G401 (cell line): ENCODE results near the gene UST. TPM values are rescaled to one million over a fixed set of nuclear protein-coding genes. Genes with fewer than 3 reads are reported as not detected.
A peak's percentile ranks its signal among the peaks of the same experiment; 100 is the strongest.
"Not testable (repeated sequence)": the region's sequence is repeated elsewhere in the genome, so short reads cannot be mapped to it uniquely, and the experiment has no call there.

Experiments used
- DNase-seq: peaks from one replicate; pipeline ENCODE4 v3.0.0-alpha.2; 2015; ENCODE audit warnings: low spot score
- in situ Hi-C: cut with HindIII; loops from 2 replicates; pipeline ENCODE4 v1.10.0; 2016; ENCODE audit warnings: low sequenced_read_pairs, mixed read lengths
- total RNA-seq: library from RNA; depleted of rRNA; stranded (reverse); fragments of >200 nt; shearing (Covaris generic); gene quantifications from 2 replicates; pipeline ENCODE4 v1.2.3, GENCODE V29; 2014

UST gene
- total RNA-seq, 1 experiment from 2014 or later, result not detected

DNA sequence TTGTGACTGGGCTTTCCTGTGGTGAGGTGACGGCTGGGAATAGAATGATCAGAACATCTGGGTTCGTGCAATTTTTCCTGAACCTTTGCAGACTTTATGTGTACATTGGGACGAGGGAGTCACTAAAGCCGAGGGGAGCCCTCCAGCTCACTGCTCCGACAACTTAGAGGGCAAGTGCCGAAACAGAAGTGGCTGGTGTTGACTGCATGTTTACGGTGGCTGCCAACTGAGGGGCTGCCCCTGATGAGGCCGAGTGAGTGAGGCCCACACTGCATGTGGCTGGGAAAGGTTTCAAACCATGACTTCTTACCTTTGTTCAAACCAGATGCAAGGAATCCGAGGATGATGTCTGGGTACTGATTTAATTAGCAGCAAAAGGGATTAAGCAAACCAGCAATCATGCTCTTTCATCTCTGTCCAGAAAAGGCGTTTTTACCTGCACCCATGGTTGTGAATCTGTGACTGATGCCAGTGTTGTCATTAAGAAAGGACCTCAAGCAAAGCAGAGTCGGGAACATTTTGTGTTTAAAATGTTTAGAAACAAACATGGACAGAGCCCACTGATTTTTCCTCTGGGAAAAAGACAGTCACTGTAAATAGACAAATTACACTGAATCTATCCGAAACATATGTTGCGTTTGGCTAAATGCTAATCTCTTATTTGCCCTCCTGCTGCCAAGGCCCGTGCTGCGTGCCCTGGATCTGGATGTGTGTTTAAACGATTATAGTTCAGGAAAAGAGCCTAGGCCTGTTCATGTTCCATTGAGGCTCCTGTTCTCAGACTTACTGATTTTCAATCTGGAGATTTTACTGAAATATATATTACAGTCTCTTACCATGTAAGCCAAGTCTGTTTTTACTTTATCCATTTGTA, 105.1 kb downstream of the UST start:
- DNase-seq, result peak; percentile 69

DNA sequence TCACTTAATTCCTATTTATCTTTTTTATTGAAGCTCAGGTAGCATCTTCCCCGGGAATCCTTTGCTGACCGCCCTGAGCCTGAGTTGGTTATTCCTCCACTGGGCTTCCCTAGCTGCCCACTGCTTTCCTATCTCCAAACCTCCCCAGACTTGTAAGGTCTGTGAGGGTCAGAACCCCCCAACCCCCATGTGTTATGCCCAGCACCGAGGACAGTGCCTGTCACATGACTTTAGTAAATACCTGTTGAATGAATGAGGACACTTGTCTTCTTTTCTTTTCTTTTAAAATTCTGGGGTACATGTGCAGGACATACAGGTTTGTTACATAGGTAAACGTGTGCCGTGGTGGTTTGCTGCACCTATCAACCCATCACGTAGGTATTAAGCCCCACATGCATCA, 105.9 kb downstream of the UST start:
- no peak for DNase-seq
- in situ Hi-C loops, result no loop called here

More for the DNA sequence above, 105.1 kb downstream of the UST start:
- in situ Hi-C loops, result no loop called here

DNA sequence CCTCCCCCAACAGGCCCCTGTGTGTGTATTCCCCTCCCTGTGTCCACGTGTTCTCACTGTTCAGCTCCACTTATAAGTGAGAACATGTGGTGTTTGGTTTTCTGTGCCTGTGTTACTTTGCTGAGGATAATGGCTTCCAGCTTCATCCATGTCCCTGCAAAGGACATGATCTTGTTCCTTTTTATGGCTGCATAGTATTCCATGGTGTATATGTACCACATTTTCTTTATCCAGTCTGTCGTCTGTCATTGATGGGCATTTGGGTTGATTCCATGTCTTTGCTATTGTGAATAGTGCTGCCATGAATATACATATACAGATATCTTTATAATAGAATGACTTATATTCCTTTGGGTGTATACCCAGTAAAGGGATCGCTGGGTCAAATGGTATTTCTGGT, 106.3 kb downstream of the UST start:
- DNase-seq, in situ Hi-C loops: not testable (repeated sequence)

DNA sequence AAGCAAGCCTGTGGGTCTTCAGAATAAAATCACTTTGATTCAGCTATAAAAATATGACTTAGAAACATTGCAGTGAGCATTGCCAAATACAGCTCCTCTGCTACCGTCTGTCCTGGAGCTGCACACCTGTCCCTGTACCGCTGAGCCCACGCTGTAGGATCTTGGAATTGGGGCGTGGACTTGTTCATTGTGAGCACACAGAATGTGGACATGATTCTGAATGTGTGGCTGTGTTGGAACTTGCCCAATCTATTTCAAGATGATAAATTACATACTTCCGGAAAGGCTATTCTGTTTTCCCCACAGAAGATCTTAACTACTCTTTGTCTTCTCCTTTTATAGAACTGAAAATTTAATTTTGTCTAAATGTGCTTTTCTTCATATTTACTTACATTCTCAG, 107.3 kb downstream of the UST start:
- in situ Hi-C loops, result no loop called here
- peak; percentile 82 for DNase-seq

DNA sequence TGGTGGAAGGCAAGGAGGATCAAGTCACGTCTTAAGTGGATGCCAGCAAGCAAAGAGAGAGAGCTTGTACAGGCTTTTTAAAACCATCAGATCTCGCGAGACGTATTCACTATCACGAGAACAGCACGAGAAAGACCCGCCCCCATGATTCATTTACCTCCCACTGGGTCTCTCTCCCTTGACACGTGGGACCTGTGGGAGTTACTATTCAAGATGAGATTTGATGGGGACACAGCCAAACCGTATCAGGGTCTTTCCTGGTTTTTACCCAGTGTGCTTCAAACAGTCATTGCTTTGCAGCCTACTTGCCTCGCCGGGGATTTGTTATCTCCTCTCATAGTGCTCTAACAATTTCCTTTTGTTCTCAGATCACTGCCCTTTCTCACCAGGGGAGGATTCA, 108.2 kb downstream of the UST start:
- DNase-seq, result no peak
- in situ Hi-C loops, result no loop called here

DNA sequence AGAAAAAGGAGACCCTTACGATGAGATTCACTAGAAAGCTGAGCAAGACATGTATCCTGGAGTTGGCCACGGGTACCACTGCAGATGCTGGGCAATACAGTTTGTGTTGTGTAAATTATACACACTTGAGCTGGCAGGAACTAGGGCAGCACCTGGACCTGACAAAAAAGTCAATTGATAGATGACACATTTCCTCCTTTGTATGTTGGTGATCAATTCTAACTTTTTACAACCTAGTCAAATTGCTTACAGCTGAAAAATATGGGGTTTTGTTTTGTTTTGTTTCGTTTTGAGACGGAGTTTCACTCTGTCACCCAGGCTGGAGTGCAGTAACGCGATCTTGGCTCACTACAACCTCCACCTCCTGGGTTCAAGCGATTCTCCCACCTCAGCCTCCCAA, 108.9 kb downstream of the UST start:
- in situ Hi-C loops, result no loop called here
- no peak for DNase-seq

DNA sequence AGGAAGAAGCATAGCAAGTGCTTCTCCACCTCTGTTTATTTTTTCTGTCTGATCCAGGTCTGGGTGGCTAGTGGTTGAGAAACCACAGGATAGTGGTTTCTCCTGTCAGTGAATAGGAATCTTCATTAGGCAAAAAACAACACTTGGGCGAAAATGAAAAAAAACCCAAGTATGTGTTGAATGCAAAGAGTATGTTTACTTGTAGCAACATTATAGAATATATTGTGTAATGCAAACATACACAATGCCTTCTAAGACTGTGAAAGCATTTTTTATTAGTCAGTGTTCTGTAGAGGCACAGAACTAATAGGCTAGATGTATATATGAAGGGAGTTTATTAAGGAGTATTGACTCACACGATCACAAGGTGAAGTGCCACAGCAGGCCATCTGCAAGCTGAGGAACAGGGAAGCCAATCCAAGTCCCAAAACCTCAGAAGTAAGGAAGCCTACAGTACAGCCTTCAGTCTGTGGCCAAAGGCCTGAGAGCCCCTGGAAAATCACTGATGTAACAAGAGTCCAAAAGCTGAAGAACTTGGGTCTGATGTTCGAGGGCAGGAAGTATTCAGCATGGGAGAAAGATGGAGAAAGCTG, 111.1 kb downstream of the UST start:
- DNase-seq, result no peak
- in situ Hi-C loops, result no loop called here

DNA sequence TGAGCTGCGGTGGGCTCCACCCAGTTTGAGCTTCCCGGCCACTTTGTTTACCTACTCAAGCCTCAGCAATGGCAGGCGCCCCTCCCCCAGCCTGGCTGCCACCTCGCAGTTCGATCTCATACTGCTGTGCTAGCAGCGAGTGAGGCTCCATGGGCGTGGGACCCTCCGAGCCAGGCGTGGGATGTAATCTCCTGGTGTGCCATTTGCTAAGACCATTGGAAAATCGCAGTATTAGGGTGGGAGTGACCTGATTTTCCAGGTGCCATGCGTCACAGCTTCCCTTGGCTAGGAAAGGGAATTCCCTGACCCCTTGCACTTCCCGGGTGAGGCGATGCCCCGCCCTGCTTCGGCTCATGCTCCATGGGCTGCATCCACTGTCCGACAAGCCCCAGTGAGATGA, 117.3 kb downstream of the UST start:
- in situ Hi-C loops, DNase-seq: not testable (repeated sequence)

DNA sequence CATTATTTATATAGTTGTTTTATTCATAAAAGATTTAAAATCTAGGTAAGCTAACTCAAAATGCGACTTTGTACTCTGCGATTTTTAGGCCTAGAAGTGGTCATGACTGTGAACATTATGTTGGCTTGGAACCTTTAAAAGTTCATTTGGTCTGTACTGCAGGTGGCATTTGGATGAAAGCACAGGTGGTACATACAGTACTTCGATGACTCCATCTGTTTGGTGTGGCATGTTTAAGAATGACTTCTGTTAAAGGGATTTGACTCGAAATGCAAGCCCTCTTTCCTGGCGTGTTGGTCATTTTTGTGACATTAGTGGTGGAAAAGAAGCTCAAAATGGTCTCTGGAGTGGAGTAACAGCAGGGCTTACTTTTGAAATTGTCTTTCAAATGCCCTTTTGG, 118.1 kb downstream of the UST start:
- in situ Hi-C loops, result no loop called here
- peak; percentile 79 for DNase-seq

DNA sequence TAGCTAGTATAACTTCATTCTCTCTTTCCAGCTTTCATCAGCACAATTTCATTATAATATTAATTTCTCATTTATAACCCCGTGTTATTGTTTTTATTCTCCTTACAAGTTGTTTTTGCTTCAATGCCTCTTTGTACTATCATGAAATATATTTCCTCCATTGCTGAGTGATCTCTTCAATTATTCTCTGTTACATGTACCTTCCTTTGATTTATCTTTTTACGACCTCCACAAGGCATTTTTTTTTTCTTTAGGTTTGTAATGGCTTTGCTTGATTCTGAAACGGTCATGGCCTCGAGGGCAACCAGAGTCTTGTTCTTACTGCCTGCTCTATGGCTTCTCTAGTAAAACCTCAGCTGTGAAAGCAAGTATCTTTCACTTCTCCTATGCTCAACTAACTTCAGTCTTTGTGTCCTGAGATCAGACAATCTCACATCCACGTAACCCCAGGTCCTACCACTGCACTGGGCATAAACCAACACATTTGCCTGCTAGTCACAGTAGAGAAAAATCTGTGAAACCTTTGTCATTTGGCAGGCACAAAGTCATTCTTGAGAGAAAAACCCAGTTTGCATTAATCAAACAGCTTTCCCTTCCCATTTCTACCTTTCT, 119.9 kb downstream of the UST start:
- no peak for DNase-seq

DNA sequence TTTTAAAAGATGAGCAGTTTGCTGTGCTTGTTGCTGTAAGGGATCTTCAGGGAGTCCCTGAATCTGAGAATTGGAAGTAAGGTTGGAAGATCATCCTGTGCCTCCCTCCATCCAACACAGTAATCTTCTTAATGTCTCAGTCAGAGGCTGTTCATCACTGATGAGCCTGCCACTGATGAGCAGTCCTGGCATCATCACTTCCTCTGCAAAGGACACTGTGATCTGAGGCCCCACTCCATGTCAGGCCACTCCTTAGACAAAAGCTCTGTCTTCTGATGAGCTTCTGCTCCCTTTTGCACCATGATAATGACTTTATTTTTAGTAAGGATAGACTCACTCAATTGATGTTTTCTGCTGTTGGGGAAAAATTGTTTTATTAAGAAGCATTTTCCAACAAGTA, 121.0 kb downstream of the UST start:
- in situ Hi-C loops, result no loop called here
- peak; percentile 55 for DNase-seq

More for the DNA sequence above, 119.9 kb downstream of the UST start:
- in situ Hi-C loops, result no loop called here

DNA sequence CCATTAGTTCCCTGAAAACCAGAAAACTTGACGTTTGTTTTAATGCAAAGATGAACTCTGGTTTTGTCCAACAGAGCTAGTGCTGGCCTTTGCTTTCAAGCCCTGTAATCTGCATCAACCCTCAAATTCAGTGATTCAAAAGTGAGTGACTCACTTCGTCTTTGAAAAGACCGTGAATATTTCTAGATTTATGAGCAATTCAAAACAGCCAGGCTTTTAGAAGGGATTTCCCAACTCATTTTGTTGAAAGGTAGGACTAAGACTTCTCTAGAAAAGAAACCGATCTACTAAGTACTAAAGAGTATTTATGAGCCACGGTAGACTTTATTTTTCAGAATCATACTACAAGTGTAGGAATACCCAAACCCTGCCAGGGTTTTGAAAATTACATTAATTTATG, 121.5 kb downstream of the UST start:
- in situ Hi-C loops, result no loop called here
- DNase-seq, result no peak

DNA sequence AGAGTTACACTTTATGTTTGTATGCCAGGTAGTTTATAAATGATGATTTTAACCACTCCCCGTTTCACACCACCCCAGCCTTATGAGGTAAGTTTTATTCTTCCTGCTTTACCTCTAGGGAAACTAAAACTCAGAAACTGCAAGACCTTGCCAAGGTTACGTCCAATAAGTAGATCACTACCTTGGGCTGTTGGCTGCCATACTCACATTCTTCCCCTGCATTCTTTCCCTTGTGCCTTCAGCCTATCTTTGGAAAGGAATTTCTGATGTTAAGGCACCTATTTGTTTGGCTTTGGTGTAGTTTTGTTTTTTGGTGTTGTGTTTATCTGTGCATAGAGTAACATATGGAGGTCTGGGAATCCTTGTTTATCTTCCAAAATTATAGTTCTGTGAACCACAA, 122.1 kb downstream of the UST start:
- no peak for DNase-seq
- in situ Hi-C loops, result no loop called here

DNA sequence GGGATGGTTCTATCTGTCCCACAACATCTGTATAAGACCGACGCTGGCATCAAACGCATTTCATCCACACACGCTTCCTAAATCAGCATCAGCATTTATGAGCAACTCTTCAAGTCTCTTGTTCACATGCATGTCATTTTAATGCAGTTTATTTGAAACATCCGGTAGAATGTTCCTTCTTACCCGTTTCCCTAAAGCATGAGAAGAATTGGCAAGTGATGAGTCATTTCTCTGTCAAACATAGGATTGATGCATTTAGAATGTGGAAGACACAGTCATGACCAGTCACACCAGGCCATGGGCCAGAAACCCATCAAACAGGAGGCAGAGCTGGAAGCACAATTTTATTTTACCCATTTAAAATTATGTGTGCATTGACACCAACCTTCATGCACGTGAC, 122.8 kb downstream of the UST start:
- in situ Hi-C loops, result no loop called here
- no peak for DNase-seq

DNA sequence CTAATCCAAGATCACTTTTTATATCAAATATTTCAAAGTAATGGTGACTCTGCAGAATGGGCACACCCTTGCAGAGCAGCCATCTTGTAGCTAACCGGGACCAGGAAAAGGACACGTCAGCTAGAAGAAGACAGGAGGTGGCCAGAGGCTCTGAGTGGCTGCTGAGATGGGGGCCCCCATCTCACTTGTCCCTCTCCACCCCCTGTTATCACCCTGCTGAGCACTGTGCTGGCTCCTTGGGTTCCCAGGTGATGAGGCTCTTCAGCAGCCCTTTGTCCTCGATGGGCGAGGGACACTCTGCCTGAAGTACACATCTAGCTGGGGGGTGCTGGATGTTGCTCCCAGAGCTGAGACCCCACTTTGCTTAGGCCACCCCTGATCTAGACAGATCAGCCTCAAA, 126.3 kb downstream of the UST start:
- in situ Hi-C loops, result no loop called here
- DNase-seq, result no peak

DNA sequence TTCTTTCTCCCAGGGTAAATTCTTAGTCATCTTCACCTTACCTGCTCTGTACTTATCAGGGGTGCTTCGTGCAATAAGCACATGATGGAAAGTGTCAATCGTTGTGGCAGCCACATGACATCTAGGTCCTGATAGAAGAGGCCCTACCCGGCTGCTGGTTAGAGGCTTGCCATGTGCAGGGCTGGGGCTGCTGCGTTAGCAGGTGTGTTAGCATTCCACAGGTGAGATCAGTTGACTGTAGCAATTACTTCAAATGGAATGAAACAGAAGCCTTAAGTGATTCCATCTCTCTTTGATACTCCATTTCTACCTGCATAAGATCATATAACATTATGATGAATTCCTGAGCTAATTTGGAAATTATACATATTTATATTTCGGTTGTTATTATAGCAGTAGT, 127.0 kb downstream of the UST start:
- DNase-seq, result no peak
- in situ Hi-C loops, result no loop called here

DNA sequence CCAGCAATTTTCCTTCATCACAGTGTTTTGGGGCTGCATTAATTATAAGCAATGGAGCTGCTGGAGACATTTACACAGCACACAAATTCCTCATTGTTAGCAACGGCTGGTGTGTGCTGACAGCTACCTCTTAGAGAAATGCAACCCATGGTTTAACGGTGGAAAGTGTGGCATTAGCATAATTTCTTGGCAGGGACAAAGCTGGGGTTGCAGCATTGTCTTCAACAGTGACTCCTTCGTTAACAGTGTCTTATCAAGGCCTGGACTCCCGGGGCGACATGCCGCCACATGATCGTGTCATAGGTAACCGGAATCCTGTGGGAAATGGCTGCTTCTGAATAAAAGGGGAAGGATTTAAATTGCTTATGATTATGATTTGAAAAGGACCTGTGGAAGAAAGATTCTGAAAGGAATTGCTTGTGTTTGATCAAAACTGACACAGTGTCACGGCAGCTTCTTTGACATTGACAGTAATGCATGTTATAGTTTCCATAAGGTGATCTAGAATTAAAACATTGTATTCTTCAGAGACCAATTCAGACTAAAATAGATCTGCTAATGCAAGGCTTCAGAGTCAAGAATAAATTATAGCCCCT, 128.0 kb downstream of the UST start:
- DNase-seq, result peak; percentile 58
- in situ Hi-C loops, result no loop called here

DNA sequence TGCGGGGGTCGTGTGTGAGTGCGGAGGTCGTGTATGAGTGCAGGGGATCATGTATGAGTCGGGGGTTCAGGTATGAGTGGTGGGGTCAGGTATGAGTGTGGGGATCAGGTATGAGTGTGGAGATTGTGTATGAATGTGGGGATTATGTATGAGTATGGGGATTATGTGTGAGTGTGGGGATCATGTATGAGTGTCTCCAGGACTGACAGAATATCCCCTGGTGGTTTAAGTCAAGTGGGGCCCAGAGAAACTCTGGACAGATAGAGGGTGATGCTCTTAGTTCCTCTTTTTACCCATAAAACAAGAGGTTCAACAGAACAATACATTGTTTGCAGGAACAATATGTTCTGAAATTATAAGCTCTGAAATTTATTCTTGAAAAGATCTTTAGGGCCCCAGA, 131.9 kb downstream of the UST start:
- no peak for DNase-seq
- in situ Hi-C loops, result no loop called here

DNA sequence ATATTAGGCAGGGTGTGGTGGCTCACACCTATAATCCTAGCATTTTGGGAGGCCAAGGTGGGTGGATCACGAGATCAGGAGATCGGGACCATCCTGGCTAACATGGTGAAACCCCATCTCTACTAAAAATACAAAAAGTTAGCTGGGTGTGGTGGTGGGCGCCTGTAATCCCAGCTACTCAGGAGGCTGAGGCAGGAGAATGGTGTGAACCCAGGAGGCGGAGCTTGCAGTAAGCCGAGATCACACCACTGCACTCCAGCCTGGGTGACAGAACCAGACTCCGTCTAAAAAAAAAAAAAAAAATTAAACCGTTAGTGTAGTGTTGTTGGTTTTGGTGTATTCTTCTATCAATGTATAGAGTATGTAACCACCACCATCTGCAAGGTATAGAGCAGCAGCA, 133.9 kb downstream of the UST start:
- DNase-seq, in situ Hi-C loops: not testable (repeated sequence)
